SHP77 treated with DMSO at 0.1 percent for 48 hours (cell line): ENCODE measurements around the gene JMJD6.
"Not testable (repeated sequence)": the region's sequence is repeated elsewhere in the genome, so short reads cannot be mapped to it uniquely, and the experiment has no call there.

Source experiments
- DNase-seq: peaks from one replicate; lab custom pipeline; 2025; lab: John Stamatoyannopoulos, UW

Gene JMJD6

DNA sequence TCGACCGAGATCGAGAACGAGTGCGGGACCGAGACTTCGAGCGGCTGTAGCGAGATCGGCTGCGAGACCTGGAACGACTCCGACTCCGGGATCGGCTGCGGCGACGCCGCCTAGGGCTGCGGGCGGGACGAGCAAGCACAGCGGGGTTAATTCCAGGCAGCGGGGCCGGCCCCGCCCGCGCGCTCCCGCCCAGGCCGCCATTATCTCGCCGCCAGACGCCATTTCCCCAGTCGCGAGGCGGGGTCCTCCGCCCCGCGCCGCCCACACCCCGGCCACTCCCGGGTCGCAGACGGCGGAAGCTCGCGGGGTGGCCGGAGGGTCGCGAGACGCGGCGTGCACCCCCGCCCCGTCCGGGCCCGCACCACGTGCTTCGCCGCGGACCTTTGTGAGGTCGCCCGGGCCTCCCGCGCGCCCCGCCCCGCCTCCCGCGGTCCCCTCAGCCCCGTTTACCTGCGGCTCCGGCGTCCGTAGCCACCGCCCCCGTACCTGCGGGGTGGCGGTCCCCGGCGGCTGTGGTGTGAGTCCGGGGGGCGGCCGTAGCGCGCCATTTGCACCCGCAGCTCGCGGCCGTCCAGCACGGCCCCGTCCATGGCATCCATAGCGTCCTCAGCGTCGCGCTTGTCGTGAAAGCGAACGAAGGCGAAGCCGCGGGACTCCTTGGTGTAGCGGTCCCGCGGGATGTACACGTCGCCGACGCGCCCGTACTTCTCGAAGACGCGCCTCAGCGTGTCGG is 10.1 kb upstream of the JMJD6 start:
- DNase-seq: no peak

GRCh38 chr17:76735586-76736348 is 9.4 kb upstream of the JMJD6 start:
- DNase-seq: no peak

DNA sequence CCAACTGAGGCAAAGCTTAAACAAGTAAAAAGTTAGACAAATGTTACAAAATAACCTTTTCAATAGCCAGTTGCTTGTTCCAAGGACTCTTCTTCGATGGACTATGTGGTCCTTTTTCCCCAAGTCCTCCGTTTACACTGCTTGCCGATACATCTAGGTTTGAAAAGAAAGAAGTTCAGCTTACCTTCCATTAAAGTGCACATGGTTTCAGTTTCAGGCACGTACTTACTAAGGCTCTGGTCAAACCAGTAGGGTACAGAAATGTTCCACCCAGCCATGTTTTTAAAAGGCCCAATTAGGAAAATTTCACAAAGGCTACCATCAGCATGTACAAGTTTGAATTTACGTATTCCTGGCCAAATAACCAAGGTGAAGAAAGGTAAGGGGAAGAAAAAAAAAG is 8.6 kb upstream of the JMJD6 start:
- DNase-seq: no peak

- DNase-seq: no peak
These were observed 7.9 kb upstream of the JMJD6 start for GRCh38 chr17:76734080-76734840.

- DNase-seq: no peak
These were observed 7.2 kb upstream of the JMJD6 start for GRCh38 chr17:76733618-76733957.

- no peak for DNase-seq
These were observed 6.6 kb upstream of the JMJD6 start for GRCh38 chr17:76732734-76733617.

DNA sequence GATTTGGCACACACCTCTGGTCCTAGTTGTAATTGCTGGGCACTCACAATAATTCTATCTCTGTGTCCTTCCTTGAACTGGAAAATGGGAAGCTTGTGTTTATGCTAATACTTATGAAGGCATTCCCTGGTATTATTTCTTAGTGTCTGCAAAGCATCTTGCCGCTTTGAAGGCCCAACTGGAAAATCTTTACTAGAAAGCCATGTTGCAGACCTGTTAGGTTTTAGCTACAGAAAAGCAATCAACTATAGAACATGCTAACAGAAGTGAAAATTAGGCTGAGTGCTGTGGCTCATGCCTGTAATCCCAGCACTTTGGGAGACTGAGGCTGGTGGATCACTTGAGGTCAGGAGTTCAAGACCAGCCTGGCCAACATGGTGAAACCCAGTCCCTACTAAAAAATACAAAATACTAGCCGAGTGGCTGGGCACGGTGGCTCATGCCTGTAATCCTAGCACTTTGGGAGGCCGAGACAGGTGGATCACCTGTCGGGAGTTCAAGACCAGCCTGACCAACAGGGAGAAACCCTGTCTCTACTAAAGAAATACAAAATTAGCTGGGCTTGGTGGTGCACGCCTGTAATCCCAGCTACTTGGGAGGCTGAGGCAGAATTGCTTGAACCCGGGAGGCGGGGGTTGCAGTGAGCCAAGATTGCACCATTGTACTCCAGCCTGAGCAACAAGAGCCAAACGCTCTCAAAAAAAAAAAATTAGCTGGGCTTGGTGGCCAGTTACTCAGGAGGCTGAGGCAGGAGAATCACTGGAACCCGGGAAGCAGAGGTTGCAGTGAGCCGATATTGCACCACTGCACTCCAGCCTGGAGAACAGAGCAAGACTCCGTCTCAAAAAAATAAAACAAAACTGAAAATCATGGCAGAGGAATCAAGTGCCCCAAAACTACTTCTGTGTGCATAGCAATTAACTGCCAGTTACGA is 5.7 kb upstream of the JMJD6 start:
- DNase-seq: not testable (repeated sequence)

DNA sequence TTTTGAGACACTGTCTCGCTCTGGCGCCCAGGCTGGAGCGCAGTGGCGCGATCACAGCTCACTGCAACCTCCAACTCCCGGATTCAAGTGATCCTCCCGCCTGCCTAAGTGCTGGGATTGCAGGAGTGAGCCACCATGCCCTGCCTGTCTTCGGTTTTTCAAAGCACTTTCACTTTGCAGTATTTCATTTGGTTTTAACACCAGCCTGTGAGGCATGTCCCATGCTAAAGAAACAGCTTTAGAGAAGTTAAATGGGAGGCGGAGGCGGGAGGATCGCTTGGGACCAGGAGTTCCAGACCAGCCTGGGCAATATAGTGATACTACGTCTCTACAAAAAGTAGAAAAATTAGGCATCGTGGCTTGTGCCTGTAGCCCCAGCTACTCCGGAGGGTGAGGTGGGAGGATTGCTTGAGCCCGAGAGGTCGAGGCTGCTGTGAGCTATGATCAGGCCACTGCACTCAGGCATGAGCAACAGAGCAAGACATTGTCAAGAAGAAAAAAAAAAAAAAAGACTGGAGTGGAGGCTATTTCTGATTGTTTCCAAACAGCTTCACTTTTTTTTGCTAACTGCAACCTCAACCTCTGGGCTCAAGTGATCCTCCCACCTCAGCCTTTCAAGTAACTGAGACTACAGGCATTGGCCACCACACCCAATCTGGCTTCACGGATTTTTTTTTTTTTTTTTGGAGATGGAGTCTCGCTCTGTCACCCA is 1.5 kb upstream of the JMJD6 start:
- no peak for DNase-seq

DNA sequence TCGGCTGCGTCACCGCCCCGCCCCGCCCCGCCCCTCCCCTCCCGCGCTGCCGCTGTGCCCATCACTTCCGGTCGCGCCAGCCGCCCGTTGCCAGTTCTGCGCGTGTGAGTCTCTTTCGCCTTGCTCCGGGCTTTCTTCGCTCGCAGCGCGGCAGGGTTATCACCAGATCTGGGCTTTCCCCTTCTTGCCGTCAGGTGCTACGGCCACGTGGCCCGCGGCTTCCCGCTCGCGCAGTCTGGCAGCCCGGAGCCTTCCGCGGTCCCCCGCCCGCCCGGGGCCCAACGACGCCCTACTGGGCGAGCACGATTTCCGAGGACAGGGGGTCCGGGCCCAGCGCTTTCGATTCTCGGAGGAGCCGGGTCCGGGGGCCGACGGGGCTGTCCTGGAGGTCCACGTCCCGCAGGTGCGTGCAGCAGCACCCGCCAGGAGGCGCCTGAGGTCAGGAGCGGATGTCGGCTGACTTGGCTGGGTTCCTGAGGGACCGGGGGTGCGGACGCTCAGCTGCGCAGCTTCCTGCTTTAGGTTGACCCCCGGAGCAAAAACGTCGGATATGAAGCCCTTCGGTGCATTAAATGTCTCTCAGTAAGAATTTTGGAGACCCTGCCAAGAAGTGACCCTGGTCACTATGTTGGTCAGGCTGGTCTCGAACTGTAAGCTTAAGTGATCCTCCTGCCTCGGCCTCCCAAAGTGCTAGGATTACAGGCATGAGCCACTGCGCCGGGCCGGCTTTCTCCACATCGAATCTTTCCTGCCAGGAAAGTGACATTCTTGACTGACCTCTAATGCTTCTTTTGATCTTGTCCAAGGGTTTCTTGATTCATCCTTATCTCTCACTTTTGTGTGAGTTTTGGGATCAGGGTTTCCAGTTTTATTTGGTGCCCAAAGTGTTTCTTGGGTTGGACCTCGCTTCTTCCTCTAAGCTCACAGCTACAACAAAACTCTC is 641 bp upstream of the JMJD6 start, which contains the start of gene METTL23:
METTL23 (plus strand) TSS at position 64 of the 943 bp plus-strand sequence. CDS start 2,872 bp downstream, outside the sequence.
- no peak for DNase-seq

- DNase-seq: no peak
These were observed 701 bp downstream of the JMJD6 start for GRCh38 chr17:76725580-76726230.

GRCh38 chr17:76723812-76724211 is 2.6 kb downstream of the JMJD6 start:
- no peak for DNase-seq

- DNase-seq: not testable (repeated sequence)
These were observed 3.4 kb downstream of the JMJD6 start for GRCh38 chr17:76722977-76723376.

DNA sequence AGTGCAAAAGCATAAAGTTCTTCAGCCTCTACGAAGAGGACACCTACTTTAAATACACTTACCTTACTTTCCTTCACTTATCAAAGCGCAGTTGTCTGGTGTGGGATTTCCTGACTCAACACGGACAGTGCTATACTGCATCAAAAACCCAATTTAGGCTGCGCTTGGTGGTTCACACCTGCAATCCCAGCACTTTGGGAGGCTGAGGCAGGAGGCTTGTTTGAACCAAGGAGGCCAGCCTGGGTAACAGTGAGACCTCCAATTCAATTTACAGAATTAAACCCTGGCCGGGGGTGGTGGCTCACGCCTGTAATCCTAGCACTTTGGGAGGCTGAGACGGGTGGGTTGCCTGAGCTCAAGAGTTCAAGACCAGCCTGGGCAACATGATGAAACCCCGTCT is 4.1 kb downstream of the JMJD6 start:
- no peak for DNase-seq

- no peak for DNase-seq
These were observed 4.9 kb downstream of the JMJD6 start for GRCh38 chr17:76721463-76721862.

GRCh38 chr17:76720941-76721340 is 5.5 kb downstream of the JMJD6 start:
- no peak for DNase-seq

GRCh38 chr17:76720211-76720610 is 6.2 kb downstream of the JMJD6 start:
- DNase-seq: no peak

GRCh38 chr17:76718516-76718915 is 7.9 kb downstream of the JMJD6 start:
- no peak for DNase-seq

- no peak for DNase-seq
These were observed 9.6 kb downstream of the JMJD6 start for GRCh38 chr17:76716839-76717215.
